Stimulated activated CD8-positive, alpha-beta memory T cell treated with anti-CD3 and anti-CD28 coated beads, Interleukin-2, amount 100 ng/mL, for 1 hour (primary cell): Measurements from ENCODE around the gene IFT22.
"Not testable (repeated sequence)": the region's sequence is repeated elsewhere in the genome, so short reads cannot be mapped to it uniquely, and the experiment has no call there.

Experiments
- DNase-seq, 2 donors: peaks; one replicate each; pipeline ENCODE4 v3.0.0-alpha.2; 2020; ENCODE audit warnings: low read depth in 2 of 2

Gene IFT22

GRCh38 chr7:101277155-101277554 lies 44.5 kb downstream of the IFT22 start:
- no peak for DNase-seq

DNA sequence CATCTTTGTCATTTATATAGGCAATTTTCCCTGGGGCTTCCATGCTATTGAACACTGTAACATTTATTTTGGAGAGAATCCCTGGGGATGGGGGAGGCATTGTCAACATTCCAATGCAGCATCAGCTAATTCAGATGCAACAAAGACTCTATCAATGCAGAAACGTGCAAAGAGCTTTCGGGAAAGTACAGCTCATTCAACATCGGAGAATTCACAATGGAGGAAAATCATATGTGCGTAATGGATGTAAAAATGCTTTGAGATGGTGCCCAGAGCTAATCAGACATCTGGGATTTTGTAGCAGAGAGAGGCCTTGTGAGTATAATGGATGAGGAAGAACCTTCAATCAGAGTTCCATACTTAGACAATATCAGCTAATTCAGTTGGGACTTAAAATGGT lies 48.4 kb downstream of the IFT22 start:
- no peak for DNase-seq

GRCh38 chr7:101271021-101271420 lies 50.6 kb downstream of the IFT22 start:
- DNase-seq = no peak

GRCh38 chr7:101269664-101270063 lies 51.9 kb downstream of the IFT22 start:
- DNase-seq = no peak

- no peak for DNase-seq
These were observed 55.7 kb downstream of the IFT22 start for GRCh38 chr7:101265622-101266516.

DNA sequence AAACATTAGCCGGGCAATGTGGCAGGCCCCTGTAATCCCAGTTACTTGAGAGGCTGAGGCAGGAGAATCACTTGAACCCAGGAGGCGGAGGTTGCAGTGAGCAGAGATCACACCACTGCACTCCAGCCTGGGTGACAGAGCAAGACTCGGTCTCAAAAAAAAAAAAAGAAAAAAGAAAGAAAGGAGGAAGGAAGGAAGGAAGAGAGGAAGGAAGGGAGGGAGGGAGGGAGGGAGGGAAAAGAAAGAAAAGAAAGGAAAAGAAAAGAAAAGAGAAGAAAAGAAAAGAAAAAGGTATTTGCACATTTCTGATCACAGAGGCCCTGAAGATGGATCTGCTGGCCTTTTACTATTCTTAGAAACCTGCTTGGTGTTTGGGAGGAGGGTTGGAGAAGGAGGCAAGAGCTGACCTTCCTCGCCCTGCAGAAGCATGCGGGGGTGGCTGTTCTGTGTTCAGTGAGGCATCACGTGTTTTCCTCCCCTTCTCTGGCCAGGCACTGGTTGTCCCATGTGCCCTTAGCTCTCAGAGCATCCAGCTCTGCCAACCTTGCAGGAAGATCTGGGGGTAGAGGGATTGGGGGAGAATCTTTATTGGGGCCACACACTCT lies 57.4 kb downstream of the IFT22 start:
- DNase-seq = not testable (repeated sequence)
